ENCODE measurements around the gene DNASE2.
"Not testable (repeated sequence)": the region's sequence is repeated elsewhere in the genome, so short reads cannot be mapped to it uniquely, and the experiment has no call there.

The DNASE2 gene

DNA sequence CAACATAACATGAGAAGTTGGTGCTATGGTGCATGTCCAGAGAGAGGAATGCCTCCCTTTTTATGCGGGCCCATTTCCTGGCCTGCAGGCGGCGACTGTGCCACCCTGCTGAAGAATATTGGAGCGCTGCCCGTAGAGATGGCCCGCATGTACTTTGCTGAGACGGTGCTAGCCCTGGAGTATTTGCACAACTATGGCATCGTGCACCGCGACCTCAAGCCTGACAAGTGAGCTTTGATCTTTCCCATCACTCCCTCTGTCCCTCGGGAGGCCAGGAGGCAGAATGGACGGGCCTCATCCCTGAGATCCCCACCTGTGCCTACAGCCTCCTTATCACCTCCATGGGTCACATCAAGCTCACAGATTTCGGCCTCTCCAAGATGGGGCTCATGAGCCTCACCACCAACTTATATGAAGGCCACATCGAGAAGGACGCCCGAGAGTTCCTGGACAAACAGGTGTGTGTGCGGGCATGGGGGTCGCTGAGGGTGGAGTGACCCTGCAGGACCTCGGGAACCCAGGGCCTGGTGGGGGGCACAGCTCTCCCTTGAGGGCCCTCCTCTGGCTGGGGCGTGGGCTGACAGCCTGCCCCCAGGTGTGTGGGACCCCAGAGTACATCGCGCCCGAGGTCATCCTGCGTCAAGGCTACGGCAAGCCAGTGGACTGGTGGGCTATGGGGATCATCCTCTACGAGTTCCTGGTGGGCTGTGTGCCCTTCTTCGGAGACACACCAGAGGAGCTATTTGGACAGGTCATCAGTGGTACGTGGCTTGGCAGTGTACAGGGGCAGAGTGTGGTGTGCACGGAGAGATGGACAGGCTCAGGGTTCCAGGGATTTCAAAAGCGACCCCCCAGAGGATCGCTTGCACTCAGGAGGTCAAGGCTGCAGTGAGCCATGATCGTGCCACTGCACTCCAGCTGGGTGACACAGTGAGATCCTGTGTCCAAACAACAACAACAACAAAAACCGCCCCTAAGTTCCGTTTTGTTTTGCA lies 16.2 kb downstream of the DNASE2 start:
- peak; percentile 49 for DNase-seq (ENCODE audit: low spot score)

GRCh38 chr19:12864143-12864542 lies 17.1 kb downstream of the DNASE2 start:
- no peak for DNase-seq (ENCODE audit: low spot score)

GRCh38 chr19:12859546-12859945 lies 21.7 kb downstream of the DNASE2 start:
- DNase-seq (ENCODE audit: low spot score): no peak

- no peak for DNase-seq (ENCODE audit: low spot score)
Measured at GRCh38 chr19:12858041-12858928, 23.0 kb downstream of the DNASE2 start.

DNA sequence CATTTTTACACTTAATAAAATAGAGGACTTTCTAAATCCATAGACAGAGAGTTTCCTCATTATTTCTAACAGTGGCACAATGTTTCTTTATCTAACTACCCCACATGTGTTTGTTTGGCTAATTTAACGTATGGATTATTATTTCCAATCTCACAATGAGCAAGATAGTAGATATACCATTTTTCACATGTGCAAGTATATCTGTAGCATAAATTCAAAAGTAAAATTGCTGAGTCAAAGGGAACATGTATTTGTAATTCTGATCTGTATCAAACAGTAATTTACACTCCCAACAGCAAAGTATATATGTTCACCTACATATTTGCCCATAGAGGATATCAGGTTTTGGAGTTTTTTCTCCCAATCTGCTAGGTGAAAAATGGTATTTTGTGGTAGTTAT lies 24.6 kb downstream of the DNASE2 start:
- no peak for DNase-seq (ENCODE audit: low spot score)

GRCh38 chr19:12847159-12848139 lies 33.8 kb downstream of the DNASE2 start:
- peak; percentile 80 for DNase-seq (ENCODE audit: low spot score)

GRCh38 chr19:12846613-12847012 lies 34.6 kb downstream of the DNASE2 start:
- not testable (repeated sequence) for DNase-seq (ENCODE audit: low spot score)

GRCh38 chr19:12843999-12844732 lies 37.1 kb downstream of the DNASE2 start:
- DNase-seq (ENCODE audit: low spot score): no peak

DNA sequence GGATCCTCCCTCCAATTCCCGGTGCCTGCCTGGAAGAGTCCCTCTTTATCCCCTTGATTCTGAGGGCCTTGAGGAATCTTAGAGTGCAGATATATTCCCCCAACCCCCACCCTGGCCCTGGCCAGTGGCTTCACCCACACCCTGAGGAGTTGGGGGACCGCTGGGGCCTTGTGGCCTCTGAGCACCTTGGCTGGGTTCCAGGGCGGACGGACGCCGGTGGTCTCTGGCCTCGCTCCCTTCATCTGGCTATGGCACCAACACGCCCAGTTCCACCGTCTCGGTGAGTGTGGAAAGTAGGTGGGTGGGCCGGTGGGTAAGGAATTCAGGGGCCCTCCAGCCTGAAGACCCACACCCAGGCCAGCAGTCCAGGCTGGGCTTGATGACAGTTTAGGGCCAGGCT lies 37.9 kb downstream of the DNASE2 start:
- DNase-seq (ENCODE audit: low spot score): no peak

GRCh38 chr19:12842511-12842910 lies 38.7 kb downstream of the DNASE2 start:
- DNase-seq (ENCODE audit: low spot score): no peak

DNA sequence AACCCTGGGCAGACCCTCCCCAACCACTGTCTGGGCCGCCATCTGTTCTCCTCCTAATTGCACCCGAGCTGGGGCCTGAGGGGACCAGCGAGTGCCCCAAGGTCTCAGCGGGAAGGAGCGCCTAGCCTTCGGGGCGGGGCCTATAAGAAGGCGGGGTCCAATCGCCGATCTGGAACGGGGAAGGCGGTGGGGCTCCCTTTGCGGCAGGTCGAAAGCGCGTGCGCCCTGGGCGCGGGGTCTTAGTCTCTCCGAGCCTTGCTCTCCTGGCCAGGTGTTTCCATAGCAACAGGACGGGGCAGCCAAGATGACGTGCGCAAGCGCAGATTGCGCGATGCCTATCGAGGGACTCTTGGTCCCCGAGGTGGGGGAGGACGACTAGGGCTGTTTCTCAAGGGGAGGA lies 40.2 kb downstream of the DNASE2 start:
- peak; percentile 52 for DNase-seq (ENCODE audit: low spot score)

GRCh38 chr19:12840091-12841079 lies 40.9 kb downstream of the DNASE2 start:
- DNase-seq (ENCODE audit: low spot score): peak; percentile 88

GRCh38 chr19:12838886-12839756 lies 42.1 kb downstream of the DNASE2 start:
- no peak for DNase-seq (ENCODE audit: low spot score)

GRCh38 chr19:12838182-12838885 lies 42.9 kb downstream of the DNASE2 start, which contains the start of gene MAST1:
Gene MAST1 (plus strand): TSS chr19:12838515. CDS start chr19:12838573, 58 bp downstream.
- peak; percentile 70 for DNase-seq (ENCODE audit: low spot score)

DNA sequence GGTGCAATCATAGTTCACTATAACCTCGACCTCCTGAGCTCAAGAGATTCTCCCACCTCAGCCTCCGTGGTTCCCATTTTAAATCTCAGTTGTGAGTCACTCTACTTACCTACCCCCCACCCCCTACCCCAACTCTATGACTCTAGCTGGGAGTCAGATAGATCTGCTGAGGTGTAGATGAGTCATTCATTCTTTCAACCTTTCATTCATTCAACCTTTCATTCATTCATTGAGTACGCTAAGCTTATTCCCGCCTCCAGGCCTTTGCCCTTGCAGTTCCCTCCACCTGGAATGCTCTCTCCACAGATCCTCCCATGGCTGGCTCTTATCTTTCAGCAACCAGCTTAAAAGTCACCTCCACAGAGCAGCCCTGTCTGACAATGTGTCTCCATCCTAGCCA lies 44.0 kb downstream of the DNASE2 start:
- no peak for DNase-seq (ENCODE audit: low spot score)

DNA sequence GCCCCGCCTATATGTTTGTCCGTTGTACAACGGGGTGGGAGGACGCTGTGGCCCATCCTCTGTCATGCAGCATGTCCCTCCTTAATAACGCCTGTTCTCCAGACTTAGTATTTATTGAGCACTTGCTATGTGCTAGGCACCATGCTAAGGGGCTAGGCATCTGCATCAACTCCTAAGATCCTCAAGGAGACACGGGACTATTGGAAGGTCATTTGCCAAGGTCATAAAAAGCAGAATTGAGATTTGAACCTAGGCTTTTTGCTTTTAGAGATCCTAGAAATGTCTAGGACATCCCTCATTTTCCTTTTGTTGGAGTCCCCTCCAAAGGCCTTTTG lies 44.8 kb downstream of the DNASE2 start:
- DNase-seq (ENCODE audit: low spot score): no peak

DNA sequence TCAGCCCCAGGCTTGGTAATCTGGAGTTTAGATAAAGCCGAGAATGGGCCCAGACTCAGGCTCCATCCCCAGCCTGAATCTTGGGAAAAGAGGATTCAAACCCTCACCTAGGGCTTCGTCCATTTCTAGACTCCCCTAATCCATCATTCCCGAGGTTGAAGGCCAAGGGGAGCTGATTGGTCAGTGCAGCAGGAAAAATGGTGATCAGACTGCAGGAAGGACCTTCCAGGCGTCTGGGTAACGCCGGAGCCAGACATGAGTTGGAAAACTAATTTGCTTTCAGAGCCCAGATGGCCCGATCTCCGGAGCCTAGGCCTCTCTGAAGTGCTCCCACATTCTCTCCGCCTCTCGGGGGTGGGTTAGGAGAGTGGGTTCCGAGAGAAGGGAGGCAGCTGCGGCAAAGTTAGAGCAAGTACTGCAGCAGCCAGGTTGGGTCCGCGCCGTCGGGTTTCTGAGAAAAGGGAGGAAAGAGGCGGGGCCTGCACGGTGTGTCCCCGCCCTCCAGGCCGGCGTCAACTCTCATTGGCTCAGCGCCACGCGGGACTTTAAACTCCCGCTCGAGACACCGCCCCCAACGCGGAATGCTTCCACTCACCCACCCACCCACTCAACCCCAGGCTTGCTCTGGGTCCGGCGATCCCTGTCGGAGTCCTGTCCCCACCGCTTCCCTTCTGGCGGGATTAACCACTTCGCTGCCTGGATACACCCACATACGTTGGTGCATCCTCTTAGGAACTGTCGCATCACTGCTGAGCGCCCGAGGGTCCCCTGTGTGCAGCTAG lies 46.1 kb downstream of the DNASE2 start:
- DNase-seq (ENCODE audit: low spot score): peak; percentile 65
